HG02588 (cell line): ENCODE measurements around the gene MPZL1.
"Not testable (repeated sequence)": the region's sequence is repeated elsewhere in the genome, so short reads cannot be mapped to it uniquely, and the experiment has no call there.

Experiments used
- ATAC-seq: cut with Tn5 transposase; IDR thresholded peaks from one replicate; pipeline ENCODE4 v1.9.1; 2021; ENCODE audit warnings: mild to moderate bottlenecking, moderate library complexity; ENCODE audit not compliant: unreplicated experiment

MPZL1 gene

GRCh38 chr1:167803358-167804207 lies 81.8 kb downstream of the MPZL1 start:
- ATAC-seq, result peak; percentile 90

- no peak for ATAC-seq
These were observed 83.3 kb downstream of the MPZL1 start for GRCh38 chr1:167805041-167805556.

GRCh38 chr1:167806235-167806634 lies 84.5 kb downstream of the MPZL1 start:
- not testable (repeated sequence) for ATAC-seq

DNA sequence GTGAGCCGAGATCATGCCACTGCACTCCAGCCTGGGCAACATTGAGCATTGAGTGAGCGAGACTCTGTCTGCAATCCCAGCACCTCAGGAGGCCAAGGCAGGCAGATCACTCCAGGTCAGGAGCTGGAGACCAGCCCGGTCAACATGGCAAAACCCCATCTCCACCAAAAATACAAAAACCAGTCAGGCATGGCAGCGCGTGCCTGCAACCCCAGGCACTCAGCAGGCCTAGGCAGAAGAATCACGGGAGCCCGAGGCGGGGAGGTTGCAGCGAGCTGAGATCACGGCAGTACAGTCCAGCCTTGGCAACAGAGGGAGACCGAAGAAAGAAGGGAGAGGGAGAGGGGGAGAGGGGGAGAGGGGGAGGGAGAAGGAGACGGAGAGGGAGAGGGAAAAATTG lies 84.9 kb downstream of the MPZL1 start:
- ATAC-seq, result not testable (repeated sequence)

- no peak for ATAC-seq
These were observed 86.3 kb downstream of the MPZL1 start for GRCh38 chr1:167808104-167808503.

DNA sequence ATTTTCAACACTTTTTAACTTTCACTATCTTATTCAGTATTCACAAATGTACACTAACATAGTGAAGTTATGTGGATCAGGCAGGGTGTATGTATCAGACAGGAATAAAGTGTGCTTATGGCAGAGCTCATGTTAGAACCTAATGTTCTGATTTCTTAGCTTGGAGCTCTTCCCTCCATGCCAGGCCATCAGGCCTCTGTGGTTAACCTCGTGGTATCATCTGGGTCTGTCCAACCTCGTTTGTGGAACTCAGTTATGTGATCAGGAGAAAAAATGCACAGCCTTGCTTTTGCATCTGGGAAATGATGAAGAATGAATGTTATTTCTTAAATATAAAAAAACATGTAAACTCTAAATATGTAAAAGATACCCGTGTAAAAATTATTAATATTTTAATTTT lies 86.9 kb downstream of the MPZL1 start:
- no peak for ATAC-seq

DNA sequence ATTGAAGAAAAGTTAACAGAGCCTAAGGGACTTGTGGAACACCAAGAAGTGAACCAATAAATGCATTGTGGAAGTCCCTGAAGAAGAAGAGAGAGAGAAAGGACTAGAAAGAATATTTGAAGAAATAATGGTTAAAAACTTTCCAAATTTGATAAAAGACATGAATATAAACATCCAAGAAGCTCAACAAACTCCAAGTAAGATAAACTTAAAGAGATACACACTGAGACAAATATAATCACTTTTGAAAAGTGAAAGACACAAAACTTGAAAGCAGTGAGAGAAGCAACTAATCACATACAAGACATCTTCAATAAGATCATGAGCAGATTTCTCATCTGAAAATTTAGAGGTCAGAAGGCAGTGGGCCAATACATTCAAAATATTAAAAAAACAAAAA lies 91.2 kb downstream of the MPZL1 start:
- no peak for ATAC-seq

- ATAC-seq, result no peak
These were observed 93.9 kb downstream of the MPZL1 start for GRCh38 chr1:167815650-167816049.

DNA sequence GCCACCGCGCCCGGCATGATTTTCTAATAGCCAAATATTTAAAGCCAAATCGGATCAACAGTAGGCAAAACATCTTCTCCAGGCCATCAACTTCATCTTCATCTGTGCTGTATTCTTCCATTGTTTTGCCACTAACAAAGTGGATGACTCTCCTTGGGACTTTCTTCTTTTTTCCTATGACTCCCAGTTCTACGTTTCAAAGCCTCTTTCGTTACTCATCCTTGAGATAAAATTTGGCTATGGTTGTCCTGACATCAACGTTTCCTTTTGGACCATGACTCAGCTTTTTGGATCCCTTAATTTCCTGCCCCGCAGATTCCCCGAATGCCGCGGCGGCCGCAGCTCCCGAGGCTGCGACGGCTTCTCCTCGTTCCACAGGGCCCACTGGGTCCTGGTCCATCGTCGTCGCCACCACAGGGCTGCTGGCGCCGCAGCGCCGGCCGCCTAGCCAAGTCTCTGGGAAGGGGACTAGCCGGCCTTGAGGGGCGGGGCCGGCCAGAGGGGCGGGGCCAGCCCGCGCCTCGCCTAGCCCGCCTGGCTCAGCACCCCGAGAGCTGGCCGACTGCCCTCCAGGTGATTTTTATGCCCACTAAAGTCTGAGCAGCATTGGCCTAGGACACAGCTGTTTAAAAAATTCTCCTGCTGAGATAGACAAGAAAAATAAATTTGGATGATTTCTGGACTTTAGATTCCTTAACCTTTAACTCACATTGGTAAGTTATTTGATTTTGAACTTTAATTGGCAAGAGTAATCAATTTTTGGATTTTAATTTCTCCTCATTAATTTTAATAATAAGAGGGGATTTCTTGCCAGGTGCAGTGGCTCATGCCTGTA lies 98.3 kb downstream of the MPZL1 start:
- ATAC-seq, result no peak

- no peak for ATAC-seq
These were observed 99.0 kb downstream of the MPZL1 start for GRCh38 chr1:167820684-167821355.

GRCh38 chr1:167821356-167821685 lies 99.5 kb downstream of the MPZL1 start:
- no peak for ATAC-seq

DNA sequence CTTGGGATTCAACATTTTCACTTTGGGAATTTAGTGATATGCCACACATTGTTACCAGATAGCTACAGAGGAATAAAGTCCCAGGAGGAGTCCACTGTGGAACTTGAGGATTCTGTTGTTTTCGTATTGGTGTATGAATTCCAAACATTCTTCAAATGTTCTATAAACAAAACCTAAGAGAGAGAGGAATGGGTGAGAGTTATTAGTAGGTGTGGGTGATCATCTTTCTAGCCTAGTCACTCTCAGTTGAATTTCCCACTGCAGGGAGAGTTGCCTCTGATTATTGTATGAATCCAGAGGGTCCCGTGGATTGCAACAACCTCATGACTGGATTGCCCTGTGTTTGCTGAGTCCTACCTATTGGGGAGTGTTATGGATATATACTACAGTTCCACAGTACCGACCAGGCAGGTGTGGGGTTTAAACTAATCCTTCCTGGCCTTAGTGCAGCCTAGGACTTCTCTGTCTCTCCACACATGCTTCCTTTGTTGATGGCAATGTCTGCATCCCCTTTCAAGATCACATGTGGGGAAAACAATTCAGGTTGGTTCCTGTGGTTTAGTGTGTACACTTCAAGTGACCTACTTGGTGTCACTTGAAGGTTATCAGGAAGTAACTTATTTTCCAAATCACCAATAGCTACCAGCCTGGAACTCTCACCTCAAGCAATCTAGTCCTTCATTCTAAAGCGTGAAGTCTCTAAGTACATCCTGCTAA lies 100.3 kb downstream of the MPZL1 start:
- no peak for ATAC-seq

DNA sequence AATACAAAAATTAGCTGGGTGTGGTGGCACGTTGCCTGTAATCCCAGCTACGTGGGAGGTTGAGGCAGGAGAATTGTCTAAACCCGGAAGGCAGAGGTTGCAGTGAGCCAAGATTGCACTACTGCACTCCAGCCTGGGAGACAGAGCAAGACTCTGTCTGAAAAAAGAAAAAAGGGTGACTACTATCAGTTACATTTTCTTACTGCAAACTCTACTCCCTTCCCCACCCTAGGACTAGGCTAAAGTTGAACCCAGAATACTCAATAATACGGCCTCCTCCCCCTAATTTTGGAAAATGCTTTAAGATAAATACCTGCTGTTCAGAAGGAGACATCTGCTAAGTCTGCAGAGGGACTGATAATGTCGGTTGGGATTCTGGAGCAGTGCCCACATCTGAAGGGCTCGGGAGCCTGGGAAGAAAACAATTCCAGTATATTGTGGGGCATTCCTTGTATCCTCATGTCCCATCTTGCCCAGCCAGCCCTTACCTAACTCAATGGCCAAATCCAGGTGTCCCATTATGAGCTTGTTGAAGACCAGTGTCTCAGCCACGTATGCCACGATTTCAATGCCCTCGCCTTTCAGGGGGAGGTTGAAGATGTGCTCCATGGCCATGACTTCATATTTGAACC lies 102.5 kb downstream of the MPZL1 start:
- ATAC-seq, result no peak

- no peak for ATAC-seq
These were observed 103.8 kb downstream of the MPZL1 start for GRCh38 chr1:167825419-167826079.

DNA sequence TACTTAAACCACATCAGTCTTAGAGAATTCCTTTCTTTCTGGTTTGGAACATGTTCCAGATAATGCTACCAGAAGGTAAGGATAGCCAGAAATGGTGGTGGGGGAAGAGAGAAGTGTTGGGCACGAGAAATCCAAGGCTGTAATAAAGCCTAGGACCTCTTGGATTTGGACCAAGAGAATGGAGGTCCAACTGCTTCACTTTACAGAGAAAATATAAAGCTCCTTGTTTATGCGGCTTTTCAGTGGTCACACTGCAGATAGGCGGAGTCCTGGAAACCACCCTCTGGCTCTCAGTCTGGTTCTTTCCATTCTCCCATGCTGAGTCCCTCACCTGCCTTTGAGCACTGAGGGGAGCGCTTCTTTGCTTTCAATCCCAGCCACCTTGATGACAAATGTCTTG lies 104.3 kb downstream of the MPZL1 start:
- no peak for ATAC-seq

GRCh38 chr1:167829868-167830267 lies 108.1 kb downstream of the MPZL1 start:
- no peak for ATAC-seq

- ATAC-seq, result not testable (repeated sequence)
These were observed 108.9 kb downstream of the MPZL1 start for GRCh38 chr1:167830668-167831067.

DNA sequence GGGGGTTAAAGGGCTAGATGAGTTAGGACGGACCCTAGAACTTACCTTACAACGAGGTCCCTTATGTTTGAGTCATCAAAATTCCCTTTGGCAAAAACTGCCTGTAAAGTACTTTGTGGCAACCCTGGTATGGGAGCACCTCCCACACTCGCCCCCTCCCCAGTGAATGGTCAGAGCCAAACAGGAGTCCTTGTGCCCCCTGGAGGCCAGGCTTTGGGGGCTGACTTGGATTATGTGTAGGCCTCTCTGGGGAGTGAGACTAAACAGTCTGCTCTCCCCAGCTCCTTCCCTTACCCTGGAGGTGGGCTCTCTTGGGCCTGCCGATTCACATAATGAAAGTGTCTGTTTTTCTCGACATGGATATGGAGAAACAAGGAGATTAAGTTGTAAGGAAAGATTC lies 110.9 kb downstream of the MPZL1 start:
- no peak for ATAC-seq

GRCh38 chr1:167833904-167834303 lies 112.1 kb downstream of the MPZL1 start:
- ATAC-seq, result no peak

- no peak for ATAC-seq
These were observed 114.4 kb downstream of the MPZL1 start for GRCh38 chr1:167836197-167836596.
